ENCODE results near the gene LRRTM3.

Gene LRRTM3

DNA sequence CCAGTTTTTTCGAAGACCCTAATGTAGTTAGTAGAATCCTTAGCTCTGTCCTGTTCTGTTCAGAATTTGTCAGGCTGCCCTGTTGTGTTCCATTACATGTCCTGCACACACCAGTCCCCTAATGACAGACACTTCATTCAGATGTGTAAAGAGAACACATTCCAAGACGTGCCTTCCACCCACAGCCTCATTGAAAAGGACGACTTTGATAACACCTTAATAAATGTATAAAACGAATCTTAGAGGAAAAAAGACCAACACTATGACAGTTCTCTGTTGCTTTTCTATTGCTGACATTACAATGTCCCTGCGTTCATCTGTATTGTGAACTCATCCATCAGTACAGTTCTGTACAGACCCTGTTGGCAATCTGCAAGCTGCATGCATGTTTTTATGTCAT lies 3.5 kb downstream of the LRRTM3 start:
- DNase-seq (ENCODE audit: low read depth): no peak
- no peak overlapping the region for H3K4me3 ChIP-seq (ENCODE audit: control insufficient read depth, low read depth, low read length)
- TF ChIP-seq, protein P1, sequence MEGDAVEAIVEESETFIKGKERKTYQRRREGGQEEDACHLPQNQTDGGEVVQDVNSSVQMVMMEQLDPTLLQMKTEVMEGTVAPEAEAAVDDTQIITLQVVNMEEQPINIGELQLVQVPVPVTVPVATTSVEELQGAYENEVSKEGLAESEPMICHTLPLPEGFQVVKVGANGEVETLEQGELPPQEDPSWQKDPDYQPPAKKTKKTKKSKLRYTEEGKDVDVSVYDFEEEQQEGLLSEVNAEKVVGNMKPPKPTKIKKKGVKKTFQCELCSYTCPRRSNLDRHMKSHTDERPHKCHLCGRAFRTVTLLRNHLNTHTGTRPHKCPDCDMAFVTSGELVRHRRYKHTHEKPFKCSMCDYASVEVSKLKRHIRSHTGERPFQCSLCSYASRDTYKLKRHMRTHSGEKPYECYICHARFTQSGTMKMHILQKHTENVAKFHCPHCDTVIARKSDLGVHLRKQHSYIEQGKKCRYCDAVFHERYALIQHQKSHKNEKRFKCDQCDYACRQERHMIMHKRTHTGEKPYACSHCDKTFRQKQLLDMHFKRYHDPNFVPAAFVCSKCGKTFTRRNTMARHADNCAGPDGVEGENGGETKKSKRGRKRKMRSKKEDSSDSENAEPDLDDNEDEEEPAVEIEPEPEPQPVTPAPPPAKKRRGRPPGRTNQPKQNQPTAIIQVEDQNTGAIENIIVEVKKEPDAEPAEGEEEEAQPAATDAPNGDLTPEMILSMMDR (IDR thresholded peaks at IDR 0.05; ENCODE audit: control insufficient read depth, insufficient read depth, low read depth, low read length, missing control alignments): no peak

DNA sequence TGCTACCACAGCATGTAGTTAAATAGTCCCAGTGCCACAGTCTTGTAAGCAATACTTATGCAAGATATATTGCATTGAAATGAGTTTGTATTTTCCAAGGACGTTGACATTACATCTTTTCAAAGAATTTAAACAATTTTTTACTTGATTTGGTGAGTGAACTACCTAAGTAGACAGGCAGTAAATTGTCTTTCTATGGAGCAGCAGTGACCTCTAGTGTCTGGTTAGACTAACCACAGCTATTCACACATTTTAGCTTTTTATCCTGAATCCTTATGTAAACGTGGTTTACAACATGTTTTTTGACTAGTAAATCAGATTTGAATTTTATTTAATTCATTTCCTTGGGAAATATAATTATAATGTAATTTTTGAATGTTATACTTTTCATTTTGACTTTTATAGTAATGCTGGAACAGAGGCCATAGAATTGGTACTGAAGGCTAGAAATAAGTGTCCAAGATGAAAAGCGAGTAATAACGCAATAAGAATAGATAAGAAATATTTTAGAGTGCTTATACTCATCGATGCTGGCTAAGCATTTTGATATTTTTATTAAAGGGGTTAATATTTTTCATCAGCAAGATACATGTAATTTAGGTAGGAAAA lies 5.6 kb downstream of the LRRTM3 start:
- TF ChIP-seq, protein P1 (IDR thresholded peaks at IDR 0.05; ENCODE audit: control insufficient read depth, insufficient read depth, low read depth, low read length, missing control alignments): peak; percentile 61
- H3K4me3 ChIP-seq (ENCODE audit: control insufficient read depth, low read depth, low read length): no peak overlapping the region
- DNase-seq (ENCODE audit: low read depth): peak; percentile 46

- TF ChIP-seq, protein P1 (IDR thresholded peaks at IDR 0.05; ENCODE audit: control insufficient read depth, insufficient read depth, low read depth, low read length, missing control alignments): no peak
- DNase-seq (ENCODE audit: low read depth): no peak
These were observed 6.1 kb downstream of the LRRTM3 start for GRCh38 chr10:66931949-66932343.

DNA sequence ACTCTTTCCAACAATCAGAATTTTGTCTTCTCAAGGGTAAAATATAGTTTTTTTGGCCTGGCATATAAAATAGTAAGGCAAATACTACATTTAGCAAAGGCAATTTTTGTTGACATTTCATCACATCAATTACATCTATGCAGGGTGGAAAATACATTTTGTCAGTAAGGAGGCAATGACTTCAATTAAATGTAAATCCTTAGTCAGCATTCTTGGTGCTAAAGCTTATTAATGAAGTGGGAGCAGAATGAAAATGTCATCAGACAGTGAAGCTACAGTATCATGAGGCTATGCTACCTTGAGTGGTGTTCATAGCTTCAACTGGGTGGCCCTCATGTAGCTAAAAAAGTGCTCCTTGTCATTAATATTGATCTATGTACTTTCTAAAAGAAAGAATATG lies 8.9 kb downstream of the LRRTM3 start:
- no peak overlapping the region for H3K4me3 ChIP-seq (ENCODE audit: control insufficient read depth, low read depth, low read length)
- DNase-seq (ENCODE audit: low read depth): no peak
- TF ChIP-seq, protein P1 (IDR thresholded peaks at IDR 0.05; ENCODE audit: control insufficient read depth, insufficient read depth, low read depth, low read length, missing control alignments): no peak

More at GRCh38 chr10:66931949-66932343, 6.1 kb downstream of the LRRTM3 start:
- H3K4me3 ChIP-seq (ENCODE audit: control insufficient read depth, low read depth, low read length): no peak overlapping the region

DNA sequence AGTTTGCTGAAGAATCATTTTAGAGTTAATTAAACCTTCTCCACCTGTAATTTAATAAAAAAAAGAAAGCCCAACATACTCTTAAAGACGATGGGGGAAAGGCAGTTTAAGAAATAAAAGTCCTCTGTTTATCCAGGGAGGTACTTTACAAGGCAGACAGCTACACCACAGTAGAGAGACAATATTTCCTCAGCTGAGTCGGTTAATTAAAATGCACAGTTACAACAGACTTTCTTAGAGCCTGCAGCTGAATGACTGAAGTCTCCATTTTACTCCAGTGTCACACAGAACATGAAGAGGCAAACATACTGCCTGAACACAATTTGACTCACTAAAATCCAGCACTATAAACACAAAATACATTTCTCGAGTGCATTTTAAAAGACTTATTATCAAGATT lies 15.1 kb downstream of the LRRTM3 start:
- TF ChIP-seq, protein P1 (IDR thresholded peaks at IDR 0.05; ENCODE audit: control insufficient read depth, insufficient read depth, low read depth, low read length, missing control alignments): no peak
- H3K4me3 ChIP-seq (ENCODE audit: control insufficient read depth, low read depth, low read length): no peak overlapping the region
- DNase-seq (ENCODE audit: low read depth): no peak

GRCh38 chr10:66941491-66941890 lies 15.7 kb downstream of the LRRTM3 start:
- TF ChIP-seq, protein P1 (IDR thresholded peaks at IDR 0.05; ENCODE audit: control insufficient read depth, insufficient read depth, low read depth, low read length, missing control alignments): no peak
- no peak overlapping the region for H3K4me3 ChIP-seq (ENCODE audit: control insufficient read depth, low read depth, low read length)
- no peak for DNase-seq (ENCODE audit: low read depth)
